NB4 (cell line): Measurements from ENCODE around the gene PODXL.

Source experiments
- DNase-seq: peaks from one replicate; pipeline ENCODE4 v3.0.0; 2010; ENCODE audit warnings: low read depth
- H3K4me3 ChIP-seq: one replicate; pipeline ENCODE4 v1.5.1; 2011; ENCODE audit warnings: mild to moderate bottlenecking, low read depth, low read length, moderate library complexity
- MYC ChIP-seq: IDR thresholded peaks from 2 replicates; pipeline ENCODE4 v1.6.1; 2011; ENCODE audit warnings: low read depth, low read length
- POLR2A ChIP-seq: IDR thresholded peaks from 2 replicates; pipeline ENCODE4 v1.6.1; 2011; ENCODE audit warnings: mild to moderate bottlenecking; ENCODE audit not compliant: insufficient read length; ENCODE audit errors: extremely low read depth
- TF ChIP-seq, protein P1 (sequence below): IDR thresholded peaks from 2 replicates; pipeline ENCODE4 v1.6.1; 2011; ENCODE audit warnings: low read depth, low read length
- TF ChIP-seq, protein P2 (sequence below): IDR thresholded peaks from one replicate; pipeline ENCODE4 v1.5.1; 2012; ENCODE audit warnings: low read depth, low read length

PODXL gene

GRCh38 chr7:131456338-131456737, 100.1 kb downstream of the PODXL start:
- H3K4me3 ChIP-seq: no peak overlapping the region
- TF ChIP-seq, protein P1, sequence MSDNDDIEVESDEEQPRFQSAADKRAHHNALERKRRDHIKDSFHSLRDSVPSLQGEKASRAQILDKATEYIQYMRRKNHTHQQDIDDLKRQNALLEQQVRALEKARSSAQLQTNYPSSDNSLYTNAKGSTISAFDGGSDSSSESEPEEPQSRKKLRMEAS: no peak
- TF ChIP-seq MYC (no peak), POLR2A (no peak)
- TF ChIP-seq, protein P2, sequence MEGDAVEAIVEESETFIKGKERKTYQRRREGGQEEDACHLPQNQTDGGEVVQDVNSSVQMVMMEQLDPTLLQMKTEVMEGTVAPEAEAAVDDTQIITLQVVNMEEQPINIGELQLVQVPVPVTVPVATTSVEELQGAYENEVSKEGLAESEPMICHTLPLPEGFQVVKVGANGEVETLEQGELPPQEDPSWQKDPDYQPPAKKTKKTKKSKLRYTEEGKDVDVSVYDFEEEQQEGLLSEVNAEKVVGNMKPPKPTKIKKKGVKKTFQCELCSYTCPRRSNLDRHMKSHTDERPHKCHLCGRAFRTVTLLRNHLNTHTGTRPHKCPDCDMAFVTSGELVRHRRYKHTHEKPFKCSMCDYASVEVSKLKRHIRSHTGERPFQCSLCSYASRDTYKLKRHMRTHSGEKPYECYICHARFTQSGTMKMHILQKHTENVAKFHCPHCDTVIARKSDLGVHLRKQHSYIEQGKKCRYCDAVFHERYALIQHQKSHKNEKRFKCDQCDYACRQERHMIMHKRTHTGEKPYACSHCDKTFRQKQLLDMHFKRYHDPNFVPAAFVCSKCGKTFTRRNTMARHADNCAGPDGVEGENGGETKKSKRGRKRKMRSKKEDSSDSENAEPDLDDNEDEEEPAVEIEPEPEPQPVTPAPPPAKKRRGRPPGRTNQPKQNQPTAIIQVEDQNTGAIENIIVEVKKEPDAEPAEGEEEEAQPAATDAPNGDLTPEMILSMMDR: no peak
- no peak for DNase-seq

- no peak overlapping the region for H3K4me3 ChIP-seq
- no peak for DNase-seq
- TF ChIP-seq, protein P2: no peak
- TF ChIP-seq POLR2A (no peak), MYC (no peak)
- TF ChIP-seq, protein P1: no peak
Measured at GRCh38 chr7:131455546-131455945, 100.9 kb downstream of the PODXL start.

DNA sequence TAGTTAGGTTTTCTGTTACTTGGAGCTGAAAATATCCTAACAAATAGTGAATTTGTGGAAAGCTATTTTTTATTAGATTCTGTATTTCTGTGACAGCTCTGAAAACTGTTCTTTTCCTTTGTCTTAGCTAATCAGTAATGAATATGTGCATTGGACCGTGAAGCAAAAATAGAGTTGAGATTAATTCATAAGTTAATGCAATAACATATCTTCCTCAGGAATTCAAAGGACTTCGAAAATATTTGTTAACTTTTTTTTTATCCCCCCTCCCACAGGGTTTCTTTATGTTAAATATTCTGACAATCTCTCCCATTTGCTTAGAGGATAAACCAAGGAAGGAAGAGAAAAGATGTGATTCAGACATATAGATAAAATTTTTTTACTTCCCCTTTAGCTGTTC, 101.4 kb downstream of the PODXL start:
- TF ChIP-seq, protein P2: no peak
- TF ChIP-seq, protein P1: no peak
- TF ChIP-seq MYC (no peak), POLR2A (no peak)
- no peak for DNase-seq
- no peak overlapping the region for H3K4me3 ChIP-seq

- no peak for DNase-seq
- no peak overlapping the region for H3K4me3 ChIP-seq
- TF ChIP-seq, protein P2: no peak
- TF ChIP-seq, protein P1: no peak
- TF ChIP-seq POLR2A: no peak
- no peak for TF ChIP-seq MYC
Measured at GRCh38 chr7:131454498-131454897, 101.9 kb downstream of the PODXL start.
